Hematopoietic multipotent progenitor cell (in vitro differentiated cells): Measurements from ENCODE around the gene EPG5. TPM values are rescaled to one million over a fixed set of nuclear protein-coding genes. Genes with fewer than 3 reads are reported as not detected.
"Not testable (repeated sequence)": the region's sequence is repeated elsewhere in the genome, so short reads cannot be mapped to it uniquely, and the experiment has no call there.

Experiments
- DNase-seq, 3 donors: peaks; one replicate each; pipeline ENCODE4 v3.0.0-alpha.2; 2011 to 2015; ENCODE audit warnings: low read depth in 2 of 3, low spot score in 2 of 3
- total RNA-seq: library from RNA; depleted of rRNA; stranded (reverse); fragments of >200 nt; gene quantifications from one replicate; pipeline ENCODE4 v1.2.3, GENCODE V29; 2012

Gene EPG5
- total RNA-seq, 1 donor = 28.3 TPM

- no peak for DNase-seq
Measured at GRCh38 chr18:45843019-45843418, 124.1 kb downstream of the EPG5 start.

GRCh38 chr18:45841765-45842442 is 125.2 kb downstream of the EPG5 start:
- no peak for DNase-seq

GRCh38 chr18:45841060-45841764 is 125.9 kb downstream of the EPG5 start:
- DNase-seq = no peak

- DNase-seq = peak in 2 of 3 donors; percentile 74 to 87
Measured at GRCh38 chr18:45839414-45840395, 127.4 kb downstream of the EPG5 start.

DNA sequence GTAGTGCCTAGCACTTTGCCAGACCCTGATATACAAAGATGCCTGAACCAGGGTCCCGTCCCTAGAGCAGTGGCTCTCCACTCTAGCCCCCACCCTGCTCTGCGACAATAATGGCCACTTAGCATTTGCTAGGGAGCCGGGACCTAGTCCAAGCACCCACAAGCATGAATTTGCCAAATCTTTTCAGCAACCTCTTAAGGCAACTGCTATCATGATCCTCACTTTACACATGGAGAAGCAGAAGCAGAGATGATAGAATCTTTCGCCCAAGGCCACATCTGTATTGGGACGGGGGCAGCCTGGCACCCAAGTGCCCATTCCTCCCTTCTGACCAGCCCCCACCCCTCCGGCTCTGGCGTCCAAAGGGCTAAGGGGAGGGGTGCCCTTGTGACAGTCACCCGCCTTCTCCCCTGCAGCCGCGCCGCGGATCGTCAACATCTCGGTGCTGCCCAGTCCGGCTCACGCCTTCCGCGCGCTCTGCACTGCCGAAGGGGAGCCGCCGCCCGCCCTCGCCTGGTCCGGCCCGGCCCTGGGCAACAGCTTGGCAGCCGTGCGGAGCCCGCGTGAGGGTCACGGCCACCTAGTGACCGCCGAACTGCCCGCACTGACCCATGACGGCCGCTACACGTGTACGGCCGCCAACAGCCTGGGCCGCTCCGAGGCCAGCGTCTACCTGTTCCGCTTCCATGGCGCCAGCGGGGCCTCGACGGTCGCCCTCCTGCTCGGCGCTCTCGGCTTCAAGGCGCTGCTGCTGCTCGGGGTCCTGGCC is 128.6 kb downstream of the EPG5 start:
- no peak for DNase-seq

- DNase-seq = peak in 2 of 3 donors; percentile 65 to 69
Measured at GRCh38 chr18:45837283-45838070, 129.7 kb downstream of the EPG5 start.

DNA sequence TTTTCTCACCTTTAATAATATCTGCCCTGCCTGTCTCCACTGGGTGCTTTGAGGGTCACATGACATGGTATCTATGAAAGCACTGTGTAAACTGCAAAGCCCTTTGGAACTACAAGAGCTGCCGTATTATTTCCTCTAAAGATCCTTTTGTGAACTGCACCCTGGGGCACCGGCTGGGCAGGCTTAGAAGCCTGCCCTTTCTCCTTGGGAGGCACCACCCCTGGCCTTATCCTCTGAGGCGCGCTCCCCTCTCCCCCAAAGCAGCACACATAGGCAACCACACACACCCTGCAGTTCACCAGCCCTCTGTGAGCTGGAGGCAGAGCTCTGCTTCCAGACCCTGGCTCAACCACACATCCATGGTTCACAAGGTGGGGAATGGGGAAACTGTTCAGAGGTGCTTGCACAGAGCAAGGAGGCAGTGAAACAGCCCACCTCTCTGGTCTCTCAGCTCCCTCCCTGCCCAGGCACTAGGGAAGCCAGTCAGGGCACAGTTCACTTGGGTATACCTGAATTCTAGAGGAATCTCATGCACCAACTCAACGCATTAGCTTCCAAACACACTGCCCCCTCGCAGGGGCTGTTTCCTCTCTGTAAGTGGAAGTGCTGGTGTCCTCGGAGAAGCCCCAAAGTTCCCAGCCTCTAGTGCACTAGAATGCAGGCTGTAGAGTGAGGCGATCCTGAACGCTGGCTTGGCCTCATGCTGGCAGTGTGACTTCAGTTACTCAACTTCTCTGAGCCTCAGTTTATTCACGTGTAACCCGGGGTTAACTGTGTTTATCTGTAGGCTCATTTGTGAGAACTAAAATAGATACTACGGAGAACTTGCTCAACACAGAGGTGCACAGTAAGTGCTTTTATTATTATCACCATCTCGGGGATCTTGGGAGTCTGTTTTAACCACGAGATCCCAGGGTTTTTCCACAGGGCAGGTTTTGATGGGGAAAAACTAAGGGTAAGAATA is 130.6 kb downstream of the EPG5 start:
- no peak for DNase-seq

GRCh38 chr18:45835057-45835636 is 132.0 kb downstream of the EPG5 start:
- peak in 2 of 3 donors; percentile 61 to 88 for DNase-seq

GRCh38 chr18:45834306-45834705 is 132.8 kb downstream of the EPG5 start:
- DNase-seq = peak in 1 of 3 donors; percentile 56

- no peak for DNase-seq
Measured at GRCh38 chr18:45833846-45834245, 133.3 kb downstream of the EPG5 start.

- DNase-seq = no peak
Measured at GRCh38 chr18:45830917-45831316, 136.2 kb downstream of the EPG5 start.

DNA sequence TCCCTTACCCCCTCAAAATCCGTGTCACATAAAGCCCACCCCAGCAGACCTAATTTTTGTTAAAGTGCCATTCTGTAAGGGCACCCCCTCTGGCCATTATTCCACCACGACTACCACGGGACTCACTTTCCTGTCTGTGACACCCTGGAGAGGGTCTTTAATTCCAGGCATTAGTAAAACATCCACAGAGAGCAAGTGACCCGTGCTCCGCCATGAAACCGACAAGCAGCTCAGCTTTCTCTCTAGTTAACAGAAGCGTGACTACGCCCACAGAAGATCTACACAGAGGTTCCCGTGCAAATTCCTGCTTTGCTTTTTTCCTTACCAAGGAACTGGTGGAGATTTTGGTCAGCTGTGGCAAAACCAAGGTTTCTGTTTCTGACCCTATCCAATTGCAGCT is 137.3 kb downstream of the EPG5 start:
- no peak for DNase-seq

- DNase-seq = no peak
Measured at GRCh38 chr18:45828917-45829811, 138.0 kb downstream of the EPG5 start.

GRCh38 chr18:45826716-45827115 is 140.4 kb downstream of the EPG5 start:
- DNase-seq = not testable (repeated sequence)

DNA sequence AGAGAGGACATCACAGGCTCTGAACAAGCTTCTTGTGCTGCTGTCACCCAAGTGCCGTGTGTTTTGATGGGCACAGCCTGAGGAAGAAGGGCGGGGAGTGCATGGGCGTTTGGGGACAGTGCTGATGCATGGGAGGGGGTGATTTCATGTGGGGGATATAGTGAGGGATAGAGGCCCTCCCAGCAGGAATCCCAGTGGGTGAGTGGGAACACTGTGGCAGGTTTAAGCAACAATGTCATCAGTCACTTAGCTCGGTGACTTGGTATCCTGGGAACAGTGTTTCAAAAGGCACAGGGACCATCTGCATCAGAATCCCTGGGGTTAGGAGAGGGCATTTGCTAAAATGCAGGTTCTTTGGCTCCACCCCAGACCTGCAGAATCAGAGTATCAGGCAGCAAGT is 141.0 kb downstream of the EPG5 start:
- DNase-seq = no peak

- peak in 2 of 3 donors; percentile 53 for DNase-seq
Measured at GRCh38 chr18:45825258-45826044, 141.7 kb downstream of the EPG5 start, which contains the start of gene SIGLEC15. Gene SIGLEC15 (plus strand): TSS chr18:45825675. CDS start chr18:45825729, 54 bp downstream.
